SKM-1 treated with dmso at 0.1 percent for 144 hours (cell line): ENCODE measurements around the gene OTUB2.

Source experiments
- DNase-seq: peaks from one replicate; lab custom pipeline; 2025; ENCODE audit not compliant: unreplicated experiment; lab: John Stamatoyannopoulos, UW

OTUB2 gene

DNA sequence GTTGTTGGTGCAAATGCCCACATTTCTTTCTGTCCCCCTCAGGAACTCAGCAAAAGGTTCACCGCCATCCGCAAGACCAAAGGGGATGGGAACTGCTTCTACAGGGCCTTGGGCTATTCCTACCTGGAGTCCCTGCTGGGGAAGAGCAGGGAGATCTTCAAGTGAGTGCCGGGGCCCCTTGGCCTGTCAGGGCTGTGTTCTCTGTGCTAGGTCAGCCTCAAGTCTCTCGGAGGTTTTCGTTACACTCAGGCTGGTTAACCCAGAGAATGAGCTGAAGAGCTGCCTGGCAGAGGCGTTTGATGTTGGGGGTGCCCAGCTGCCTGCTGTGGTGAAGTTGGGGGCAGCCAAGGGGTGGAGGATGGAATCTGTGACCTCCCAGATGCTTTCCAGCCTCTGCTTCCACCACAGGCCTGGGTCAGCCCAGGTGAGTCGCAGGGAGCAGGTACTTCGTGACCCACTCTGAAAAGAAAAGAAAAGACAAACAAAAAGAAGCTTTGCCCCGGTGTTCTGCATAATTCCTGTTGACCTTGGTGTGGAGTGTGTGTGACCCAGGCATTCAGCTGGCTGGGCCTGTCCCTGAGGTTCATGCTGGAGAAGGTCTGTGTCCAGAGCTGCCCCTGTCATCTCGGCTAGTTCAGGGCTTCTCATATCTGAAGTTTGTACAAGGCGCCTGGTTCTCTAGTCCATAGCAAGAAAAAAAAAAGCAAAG lies 12.9 kb downstream of the OTUB2 start:
- no peak for DNase-seq

DNA sequence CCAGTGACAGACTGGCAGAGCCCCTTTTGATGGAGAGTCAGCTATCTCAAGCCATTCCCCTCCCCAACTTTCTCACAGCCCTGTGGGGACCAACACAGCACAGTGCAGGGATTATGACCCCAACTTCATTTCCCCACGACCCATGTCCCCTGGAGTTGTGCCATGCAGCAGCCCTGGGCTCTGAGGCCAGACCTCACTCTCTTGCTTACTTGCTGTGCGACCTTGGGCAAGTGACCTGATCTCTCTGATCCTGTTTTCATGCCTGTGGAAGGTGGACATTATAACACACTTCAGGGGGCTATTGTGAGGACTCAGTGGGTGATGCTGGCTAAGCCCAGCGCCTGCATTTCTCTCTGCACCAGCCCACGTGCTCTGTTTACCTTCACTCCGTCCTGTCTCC lies 14.1 kb downstream of the OTUB2 start:
- no peak for DNase-seq

DNA sequence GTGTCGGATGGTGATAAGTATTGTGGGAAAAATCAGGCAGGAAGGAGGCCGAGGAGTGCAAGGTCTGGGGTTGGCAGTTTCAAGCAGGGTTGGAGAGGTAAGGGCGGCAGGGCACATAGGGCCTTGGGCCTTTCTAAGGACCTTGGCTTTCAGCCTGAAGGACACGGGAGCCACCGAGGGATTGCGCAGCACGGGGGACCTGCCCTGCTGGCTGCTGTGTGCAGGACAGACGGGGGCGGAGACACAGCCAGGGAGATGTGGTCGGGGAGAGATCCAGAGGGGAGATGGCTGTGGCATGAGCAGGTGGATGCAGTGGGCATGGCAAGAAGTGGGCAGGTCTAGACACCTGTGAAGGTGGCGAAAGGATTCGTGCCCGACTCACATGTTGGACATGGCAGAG lies 14.7 kb downstream of the OTUB2 start:
- DNase-seq, result no peak

DNA sequence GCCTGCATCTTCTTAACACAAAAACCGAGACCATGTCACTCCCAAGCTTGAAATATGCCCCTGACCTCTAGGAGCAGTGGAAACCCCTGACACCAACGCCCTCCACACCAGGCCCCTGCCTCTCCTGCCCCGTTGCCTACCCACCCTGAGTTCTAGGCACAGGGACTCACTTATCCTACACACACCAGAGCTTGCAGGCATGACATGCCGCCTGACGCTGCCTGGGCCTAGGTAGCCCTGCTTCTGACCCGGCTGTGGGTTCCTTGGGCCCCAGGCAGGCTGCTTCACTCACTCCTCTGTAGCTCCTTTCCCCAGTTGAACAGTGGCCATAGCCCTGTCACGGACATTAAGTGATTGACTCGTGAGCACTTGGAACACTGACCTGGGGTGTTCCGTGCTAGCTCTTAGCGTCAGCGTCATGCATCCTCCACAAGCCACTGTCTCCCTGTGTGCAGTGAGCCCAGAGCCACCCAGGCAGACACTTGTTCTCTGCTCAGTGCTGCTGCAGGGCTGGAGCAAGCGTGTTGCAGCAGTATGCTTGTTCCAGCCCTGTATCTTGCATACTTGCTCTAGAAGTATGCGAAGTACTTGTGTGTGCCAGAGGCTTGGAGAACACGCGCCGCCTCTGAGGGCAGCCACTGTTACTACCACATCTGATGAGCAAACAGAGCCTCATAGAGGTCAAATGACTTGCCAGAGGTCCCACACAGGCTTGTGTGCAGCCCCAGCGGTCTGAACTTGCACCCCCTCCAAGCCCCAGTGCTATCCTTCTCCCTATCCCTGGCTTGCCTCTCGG lies 15.6 kb downstream of the OTUB2 start:
- DNase-seq, result no peak

DNA sequence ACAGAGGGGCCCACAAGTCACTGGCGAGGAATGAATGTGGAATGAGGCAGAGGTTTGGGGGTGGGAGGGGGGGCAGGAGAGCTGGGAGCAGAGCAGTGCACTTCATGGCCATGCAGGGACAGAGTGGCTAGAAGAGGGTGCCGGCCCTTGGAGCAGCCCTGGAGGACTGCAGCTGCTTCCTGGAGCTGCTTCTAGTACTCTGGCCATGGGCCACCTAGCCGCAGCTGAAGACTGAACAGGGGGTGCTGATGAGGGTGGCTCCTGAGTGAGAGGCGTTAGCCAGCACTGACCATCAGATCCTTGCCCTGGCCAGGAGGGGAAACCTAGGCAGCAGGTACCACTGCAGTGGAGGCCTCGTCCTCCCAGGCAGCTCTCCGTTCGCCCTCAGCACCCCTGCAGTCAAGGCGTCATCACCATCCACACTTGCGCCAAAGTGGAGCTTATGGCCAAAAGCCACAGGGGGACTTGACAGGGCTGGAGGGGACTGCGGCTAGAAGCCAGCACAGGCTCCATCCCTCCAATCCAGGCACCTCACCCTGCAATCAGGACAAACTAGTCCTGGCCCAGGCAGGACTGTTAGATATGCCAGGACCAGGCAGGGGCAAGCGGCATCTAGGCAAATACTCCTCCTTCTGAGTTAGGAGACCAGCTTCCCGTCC lies 16.4 kb downstream of the OTUB2 start:
- no peak for DNase-seq

DNA sequence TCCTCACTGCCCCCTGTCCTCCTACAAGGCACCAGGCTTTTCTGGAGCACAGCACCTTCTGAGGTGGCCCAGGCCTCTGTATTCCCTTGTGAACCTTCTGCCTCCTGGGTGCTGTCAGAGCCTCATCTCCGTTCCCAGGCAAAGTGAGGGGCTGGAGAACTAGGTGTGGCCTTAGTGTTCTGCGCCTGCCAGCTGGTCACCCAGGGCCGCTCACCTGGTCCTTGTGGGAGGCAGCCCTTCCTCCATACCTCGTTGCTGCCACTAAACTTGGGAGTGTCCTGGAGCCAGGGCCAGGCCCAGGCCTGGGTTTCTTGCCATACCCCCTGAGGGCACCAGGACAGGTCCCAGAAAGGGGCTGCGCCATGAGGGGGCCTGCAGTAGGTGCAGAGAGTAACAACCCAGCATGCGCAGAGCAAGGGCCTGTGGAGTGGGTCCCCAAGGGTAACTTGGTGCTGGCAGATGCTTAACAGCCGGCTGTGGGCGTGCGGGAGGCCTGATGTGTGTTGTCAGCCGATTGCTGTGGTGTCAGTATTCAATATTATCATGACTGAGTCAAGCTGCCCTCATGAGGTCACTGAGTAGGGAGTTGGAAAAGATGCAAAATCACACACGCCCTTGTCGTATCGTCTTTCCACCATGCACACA lies 17.1 kb downstream of the OTUB2 start:
- no peak for DNase-seq

DNA sequence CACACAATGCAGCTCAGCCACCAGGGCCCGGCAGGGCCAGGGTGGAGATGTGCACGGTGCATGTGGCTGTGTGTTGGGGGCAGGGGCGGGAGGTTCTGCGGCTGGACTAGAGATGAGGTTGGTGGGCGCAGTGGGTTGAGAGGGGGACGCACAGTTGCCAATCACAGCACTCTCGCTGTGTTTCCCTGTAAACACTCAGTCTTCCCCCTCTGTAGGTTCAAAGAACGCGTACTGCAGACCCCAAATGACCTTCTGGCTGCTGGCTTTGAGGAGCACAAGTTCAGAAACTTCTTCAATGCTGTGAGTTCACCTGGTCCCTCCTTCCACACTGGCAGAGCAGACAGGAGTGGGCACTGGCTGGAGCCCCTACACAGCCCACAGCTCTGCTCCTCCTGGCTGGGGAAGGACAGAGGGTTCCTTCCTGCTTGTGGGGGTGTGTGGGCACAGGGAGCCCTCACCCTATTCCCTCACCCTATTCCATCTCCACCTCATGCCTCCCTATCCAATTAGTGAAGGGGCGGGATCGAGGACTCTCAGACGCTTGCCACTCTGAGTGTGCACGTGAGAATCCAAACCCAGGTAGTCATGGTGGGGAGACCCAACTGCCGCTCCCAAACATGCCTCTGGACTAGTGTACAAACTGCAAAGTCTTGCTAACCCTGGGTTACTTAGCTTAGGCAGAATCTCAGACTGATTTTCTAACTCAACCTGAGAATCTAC lies 17.8 kb downstream of the OTUB2 start:
- DNase-seq, result no peak

DNA sequence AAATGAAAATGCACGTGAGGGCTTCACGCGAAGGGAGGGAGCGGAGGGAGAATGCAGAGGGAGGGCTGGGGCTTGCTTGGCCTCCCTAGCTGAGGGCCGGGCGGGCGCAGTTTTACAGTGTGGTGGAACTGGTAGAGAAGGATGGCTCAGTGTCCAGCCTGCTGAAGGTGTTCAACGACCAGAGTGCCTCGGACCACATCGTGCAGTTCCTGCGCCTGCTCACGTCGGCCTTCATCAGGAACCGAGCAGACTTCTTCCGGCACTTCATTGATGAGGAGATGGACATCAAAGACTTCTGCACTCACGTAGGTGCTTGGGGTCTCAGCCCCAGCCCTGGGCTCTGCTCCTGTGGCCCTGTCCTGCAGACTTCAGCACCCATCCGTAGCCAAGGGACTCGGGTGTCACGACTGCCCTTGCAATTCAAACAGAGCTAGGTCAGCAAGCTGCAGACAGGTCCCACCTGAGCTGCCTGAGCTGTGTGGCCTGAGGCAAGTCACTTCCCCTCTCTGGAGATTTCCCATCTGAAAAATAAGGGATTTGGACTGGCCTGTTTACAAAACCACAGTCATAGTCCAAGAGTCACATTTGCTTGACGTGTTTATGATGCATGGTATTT lies 18.4 kb downstream of the OTUB2 start:
- DNase-seq, result no peak

DNA sequence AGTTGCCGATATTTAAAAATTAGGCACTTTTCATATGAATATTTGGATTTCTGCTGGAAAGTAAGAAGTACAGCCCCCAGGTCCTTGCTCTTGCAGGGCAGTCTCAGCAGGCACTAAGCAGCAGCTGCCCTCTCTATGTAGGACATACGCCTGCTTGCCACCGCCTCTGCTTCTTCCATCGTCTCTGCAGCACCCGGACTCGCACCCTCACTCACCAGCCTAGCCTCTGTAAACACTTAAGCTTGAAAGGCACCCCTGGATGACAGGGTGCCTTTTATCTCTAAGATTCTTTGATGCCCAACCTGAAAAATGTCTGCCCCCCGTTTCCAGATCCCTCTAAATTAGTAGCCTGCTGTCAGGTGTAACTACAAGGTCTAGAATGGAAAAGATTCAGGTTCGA lies 19.0 kb downstream of the OTUB2 start:
- DNase-seq, result no peak

DNA sequence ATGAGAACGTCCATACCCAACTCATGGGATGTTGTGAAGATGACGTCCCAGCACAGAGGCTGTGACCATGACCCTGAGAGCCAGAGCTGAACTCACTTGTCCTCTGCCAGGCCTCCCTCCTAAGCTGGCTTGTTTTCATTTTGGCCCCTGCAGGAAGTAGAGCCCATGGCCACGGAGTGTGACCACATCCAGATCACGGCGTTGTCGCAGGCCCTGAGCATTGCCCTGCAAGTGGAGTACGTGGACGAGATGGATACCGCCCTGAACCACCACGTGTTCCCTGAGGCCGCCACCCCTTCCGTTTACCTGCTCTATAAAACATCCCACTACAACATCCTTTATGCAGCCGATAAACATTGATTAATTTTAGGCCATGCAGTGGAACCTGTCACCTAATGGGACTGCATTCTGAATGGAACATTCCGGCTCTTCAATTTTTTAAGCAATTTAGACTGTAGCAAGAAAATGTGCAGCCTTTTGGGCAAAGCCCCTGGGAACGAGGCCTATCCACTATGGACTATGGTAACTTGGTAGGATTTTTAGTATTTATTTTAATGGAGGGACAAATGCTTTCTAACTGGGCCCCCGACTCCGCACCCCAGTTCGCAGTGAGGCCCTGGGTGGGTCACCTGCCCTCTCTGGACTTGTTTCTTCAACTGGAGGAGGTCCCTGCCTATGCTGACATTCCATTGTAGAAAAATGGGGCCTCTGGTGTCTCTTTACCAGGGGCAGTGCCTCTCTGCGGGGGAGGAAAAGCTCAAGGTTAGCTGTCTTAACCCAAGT lies 19.6 kb downstream of the OTUB2 start:
- DNase-seq, result no peak

DNA sequence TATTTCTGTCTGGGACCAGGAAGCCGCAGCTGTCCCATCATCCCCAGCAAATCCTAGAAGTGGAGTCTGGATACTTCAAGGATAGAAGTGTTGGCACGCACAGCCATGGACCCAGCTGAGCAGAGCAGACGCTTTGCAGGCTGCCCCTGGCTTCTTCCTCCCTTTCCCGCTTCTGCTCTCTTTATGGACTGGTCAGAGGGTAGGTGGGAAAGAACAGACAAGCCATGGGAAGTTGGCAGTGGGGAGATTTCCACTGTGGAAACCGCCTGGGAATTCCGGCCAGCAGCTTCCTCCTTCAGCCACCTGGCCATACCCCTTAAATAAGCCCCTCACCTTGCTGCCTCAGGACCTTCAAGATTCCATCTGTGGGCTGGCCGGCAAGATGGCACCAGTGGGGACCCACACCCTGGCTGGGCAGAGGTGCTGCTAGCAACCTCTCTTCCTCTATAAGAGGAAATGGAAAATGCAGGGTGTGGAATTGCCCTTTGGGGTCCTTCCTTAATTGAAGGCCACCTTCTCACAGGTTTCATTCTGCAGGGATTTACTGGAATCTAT lies 20.6 kb downstream of the OTUB2 start:
- DNase-seq, result no peak

DNA sequence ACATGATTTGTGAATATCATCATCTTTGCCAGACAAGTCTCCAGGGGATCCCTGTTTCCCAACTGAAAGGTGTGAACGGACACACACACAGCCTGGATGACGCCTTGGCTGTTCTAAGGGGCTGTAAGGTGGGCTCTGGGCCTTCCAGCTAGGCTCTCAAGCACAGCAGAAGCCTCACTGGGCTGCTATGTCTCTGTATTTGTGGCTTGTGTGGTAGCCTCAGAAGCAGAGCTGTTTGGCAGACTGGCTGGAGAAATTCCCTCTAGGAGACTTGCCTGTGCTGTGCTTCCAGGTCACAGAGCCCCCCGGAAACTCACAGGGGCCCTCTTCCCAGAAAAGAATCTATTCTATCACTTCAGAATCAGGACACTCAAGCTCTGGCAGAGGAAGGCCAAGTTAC lies 21.4 kb downstream of the OTUB2 start:
- DNase-seq, result no peak

DNA sequence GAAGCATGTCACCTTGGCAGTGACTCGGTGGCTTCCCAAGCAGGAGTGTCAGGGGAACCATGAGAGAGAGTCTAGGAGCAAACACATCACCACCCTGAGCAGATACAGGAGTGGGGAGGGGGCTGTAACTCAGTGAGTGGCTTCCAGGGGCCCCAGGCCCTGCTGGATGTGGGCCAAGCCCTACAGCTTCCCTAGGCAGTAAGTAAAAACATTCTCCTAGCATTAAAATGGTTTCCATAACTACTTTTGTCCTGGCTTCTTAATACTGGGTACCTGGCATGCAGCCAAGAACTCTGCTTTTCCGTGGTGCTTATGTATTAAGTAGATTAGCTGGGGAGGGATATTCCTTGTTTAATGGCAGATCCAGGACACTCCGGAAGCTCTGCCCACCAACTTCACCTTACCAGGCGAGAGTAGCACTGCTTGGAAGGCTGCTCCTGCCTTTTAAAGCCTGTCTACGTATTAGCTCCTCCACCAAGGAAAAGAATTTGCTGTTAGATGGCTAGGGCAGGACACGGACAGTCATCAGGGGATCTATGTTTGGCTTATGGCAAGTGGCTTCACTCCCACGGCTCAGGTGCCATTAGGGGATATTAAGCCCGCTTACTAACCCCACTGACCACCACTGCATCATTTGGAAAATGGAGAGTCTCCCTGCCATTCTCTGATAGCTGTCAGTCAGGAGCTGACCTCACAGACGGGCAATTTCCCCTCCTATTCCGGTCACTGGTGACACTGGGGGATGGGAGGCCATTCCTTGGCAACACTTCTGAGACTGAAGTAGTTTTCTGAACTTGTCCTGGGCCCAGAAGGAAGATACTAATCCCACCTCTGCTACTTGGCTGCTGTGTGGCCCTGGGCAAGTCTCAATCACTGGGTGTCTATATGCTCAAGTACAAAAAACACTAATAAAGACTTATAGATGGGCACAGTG lies 22.8 kb downstream of the OTUB2 start:
- DNase-seq, result no peak

DNA sequence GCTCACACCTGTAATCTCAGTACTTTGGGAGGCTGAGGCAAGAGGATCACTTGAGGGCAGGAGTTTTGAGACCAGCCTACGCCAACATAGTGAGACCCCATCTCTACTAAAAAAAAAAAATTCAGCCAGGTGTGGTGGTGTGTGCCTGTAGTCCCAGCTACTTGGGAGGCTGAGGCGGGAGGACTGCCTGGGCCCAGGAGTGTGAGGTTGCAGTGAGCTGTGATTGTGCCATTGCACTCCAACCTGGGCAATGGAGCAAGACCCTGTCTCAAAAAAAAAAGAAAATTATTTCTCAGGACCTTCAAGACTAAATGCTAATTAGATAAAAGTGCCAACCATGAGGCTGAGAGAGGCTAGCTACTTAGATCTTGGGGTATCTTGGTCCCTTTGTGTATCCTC lies 23.5 kb downstream of the OTUB2 start:
- DNase-seq, result no peak

DNA sequence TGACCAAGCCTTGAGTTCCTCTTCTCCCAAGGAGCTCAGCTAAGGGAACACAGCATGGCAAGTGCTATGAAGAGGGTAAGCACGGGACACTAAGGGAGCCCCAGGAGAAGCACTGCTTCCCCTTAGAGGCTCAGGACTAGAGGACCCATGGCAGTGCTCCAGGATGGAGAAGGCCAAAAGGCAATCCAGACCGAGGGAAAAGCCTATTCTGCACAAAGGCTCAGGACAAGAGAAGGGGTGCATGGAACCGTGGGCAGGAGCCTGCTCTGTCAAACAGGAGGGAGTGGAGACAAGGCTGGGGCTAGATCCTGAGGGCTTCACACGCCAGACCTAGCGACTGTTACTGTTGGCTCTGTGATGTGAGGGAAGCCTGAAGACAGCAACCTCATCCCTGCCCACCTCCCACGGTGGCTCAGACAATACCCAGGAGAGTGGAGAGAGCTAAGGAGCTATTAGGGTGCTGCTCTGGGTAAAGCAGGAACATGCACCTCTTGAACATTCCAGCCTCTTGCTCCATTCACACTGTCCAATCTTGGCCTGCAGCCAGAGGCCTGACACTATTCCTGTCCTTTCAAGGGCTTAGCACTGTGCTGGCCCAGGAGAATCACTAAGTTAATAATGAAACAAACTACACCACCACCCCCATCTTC lies 24.2 kb downstream of the OTUB2 start:
- DNase-seq, result no peak

DNA sequence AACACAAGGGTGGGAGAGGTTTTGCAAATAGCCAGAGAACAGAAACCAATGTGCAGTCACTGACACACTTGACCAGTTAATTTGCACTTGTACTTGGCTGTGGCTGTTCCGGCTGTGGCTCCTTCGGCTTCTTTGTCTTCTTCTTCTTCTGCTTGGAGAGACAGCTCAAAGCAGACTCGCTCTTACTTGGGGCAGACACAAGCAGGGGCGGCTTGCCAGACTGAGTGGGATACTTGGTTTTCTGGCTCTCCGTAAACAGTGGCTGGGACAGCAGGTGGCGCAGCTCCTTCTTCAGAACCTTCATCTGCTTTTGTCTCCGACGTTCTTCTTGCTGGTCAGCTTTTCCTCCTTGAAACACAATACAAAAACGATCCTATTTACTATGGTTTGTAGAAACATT lies 25.0 kb downstream of the OTUB2 start:
- no peak for DNase-seq

DNA sequence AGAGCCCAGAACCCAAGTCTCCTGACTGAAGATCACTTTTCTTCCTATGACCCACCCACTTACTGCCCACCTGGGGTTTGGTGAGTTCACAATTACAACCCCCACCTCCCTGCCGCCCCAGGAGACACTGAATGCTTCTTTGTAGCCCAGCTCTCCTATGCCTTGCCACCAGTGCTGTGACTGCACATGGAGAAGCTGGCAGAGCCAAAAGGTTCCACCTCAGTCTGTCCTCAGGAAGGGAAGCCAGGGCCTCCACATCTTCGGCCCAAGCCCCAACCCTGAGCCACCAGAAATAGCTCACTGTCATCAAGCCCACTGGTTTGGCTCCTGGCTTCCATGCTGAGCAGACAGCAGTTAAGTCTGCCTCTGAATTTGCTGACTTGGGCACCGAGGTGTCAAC lies 25.6 kb downstream of the OTUB2 start:
- no peak for DNase-seq

DNA sequence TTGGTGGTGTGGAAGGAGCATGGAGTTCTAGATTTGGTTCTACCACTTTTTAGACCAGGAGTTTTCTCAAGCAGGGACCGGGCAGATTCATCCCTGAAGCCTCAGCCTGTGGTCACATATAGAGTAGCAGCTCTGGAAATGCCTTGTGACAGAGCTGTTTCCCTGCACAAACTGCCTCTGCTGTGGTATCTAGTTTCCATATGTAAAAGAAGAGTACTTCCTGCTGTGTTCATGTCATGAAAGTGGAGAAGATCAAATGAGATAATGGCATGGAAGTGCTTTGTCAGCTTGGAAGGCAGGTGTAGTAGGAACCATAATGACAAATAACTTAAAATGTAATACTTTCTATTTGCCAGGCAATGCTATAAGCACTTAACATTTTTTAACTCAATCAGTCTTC lies 26.1 kb downstream of the OTUB2 start:
- DNase-seq, result no peak
